Measurements from ENCODE around the gene GPR179. TPM values are rescaled to one million over a fixed set of nuclear protein-coding genes. Genes with fewer than 3 reads are reported as not detected.
"Not testable (repeated sequence)": the region's sequence is repeated elsewhere in the genome, so short reads cannot be mapped to it uniquely, and the experiment has no call there.

The GPR179 gene
- total RNA-seq, 1 experiment from 2014 or later, result not detected

GRCh38 chr17:38322156-38322779 lies 21.5 kb downstream of the GPR179 start:
- peak; percentile 30 for DNase-seq (ENCODE audit: low read depth)

DNA sequence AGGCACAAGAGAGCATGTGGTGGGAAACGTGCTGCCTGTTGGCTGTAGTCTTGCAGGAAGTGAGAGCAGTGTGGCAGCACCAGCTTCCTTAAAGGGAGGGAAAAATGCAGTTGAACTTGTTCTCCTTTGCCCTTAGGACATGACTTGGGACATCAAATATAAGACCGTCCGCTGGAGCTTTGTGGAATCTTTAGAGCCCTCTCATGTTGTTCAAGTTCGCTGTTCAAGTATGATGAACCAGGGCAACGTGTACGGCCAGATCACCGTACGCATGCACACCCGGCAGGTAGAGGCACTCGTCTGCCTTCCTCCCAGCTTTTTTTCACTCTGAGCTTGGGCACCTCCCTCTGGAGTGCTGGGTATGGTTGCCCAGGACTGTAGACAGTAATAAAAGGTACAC lies 23.3 kb downstream of the GPR179 start:
- DNase-seq (ENCODE audit: low read depth), result no peak

DNA sequence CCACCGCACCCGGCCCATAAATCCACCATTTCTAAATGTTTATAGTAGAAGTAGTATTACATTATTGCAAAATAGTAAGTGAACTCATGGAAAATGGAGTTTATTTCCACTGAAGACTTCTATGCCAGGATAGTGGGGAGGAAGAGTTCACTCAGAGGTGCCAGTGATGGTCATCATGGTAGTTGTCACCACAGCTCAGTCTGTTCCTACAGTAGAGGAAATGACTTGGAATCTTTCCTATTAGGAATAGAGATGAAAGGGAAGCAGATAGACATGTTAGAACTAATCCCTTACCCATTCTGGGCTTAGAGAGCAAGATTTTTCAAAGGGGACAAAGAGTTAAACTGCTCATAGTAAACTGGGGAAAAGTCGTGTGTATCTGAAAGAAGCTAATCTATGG lies 26.7 kb downstream of the GPR179 start:
- no peak for DNase-seq (ENCODE audit: low read depth)

- no peak for DNase-seq (ENCODE audit: low read depth)
Measured at GRCh38 chr17:38315497-38315896, 28.3 kb downstream of the GPR179 start.

DNA sequence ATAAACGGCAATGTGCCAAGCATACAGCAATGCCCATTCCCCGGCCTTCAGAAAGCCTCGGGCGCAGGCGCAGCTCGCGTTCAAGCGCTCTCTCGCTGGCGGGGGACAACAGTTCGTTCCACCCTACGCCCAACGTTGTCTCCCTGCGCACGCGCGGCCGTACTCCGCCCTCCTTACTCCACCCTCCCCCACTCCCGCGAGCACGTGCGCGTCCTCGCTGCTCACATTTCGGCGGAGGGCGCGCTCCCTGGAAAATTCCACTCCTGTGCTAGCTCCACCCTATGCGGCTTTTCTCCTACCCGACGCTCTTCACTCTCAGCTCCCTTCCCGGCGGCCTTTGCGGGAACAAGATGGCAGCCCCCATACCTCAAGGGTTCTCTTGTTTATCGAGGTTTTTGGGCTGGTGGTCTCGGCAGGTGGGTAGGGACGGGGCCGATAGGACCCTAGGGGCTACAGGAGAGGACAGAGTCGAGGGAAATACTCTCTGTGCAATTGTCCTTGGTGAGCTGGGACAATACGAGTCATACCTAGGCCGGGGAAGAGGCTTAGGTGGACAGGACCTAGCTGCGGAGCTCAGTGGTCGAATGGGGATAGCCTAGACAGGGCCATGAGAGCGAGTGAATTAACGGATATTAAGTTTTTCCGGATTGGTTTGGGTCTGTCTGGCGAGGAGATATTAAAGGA lies 46.8 kb downstream of the GPR179 start, which contains the start of gene MRPL45:
MRPL45 (plus strand) TSS at position 335 of the 684 bp plus-strand sequence; CDS start at position 351, 16 bp downstream.
- DNase-seq (ENCODE audit: low read depth), result peak; percentile 95

- not testable (repeated sequence) for DNase-seq (ENCODE audit: low read depth)
Measured at GRCh38 chr17:38295602-38296365, 48.0 kb downstream of the GPR179 start.

DNA sequence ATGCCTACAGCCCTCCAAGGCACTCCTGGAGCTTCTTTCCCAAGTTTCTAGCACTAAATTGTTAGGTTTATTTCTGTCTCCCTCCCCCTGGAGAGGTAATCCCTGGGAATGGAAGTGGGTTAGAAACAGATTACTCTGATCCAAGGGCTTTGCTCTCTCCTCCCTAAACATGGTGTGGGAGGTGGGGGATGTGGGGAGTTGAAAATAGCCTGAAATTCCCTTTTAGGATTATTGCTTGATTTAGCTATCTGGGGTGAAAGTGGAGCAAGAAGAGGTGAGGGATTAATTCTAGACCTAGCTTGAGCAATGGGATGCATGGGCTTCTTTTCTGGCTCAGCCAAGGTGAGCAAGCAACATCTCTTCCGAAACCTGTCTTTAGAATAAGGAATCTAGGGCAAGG lies 54.0 kb downstream of the GPR179 start:
- not testable (repeated sequence) for DNase-seq (ENCODE audit: low read depth)

- peak; percentile 31 for DNase-seq (ENCODE audit: low read depth)
Measured at GRCh38 chr17:38288217-38288827, 55.4 kb downstream of the GPR179 start.

GRCh38 chr17:38286501-38287091 lies 57.2 kb downstream of the GPR179 start:
- peak; percentile 85 for DNase-seq (ENCODE audit: low read depth)

- peak; percentile 7 for DNase-seq (ENCODE audit: low read depth)
Measured at GRCh38 chr17:38285994-38286393, 57.8 kb downstream of the GPR179 start.

Other genes starting within 250 kb of the GPR179 start
- gene TBC1D3E, start 216.0 kb downstream of the GPR179 start, total RNA-seq (2014; rRNA removed), result not detected in 2 replicates
- gene TBC1D3, start 151.4 kb downstream of the GPR179 start, total RNA-seq (2014; rRNA removed), result not detected in 2 replicates
- gene MRPL45, start 46.8 kb downstream of the GPR179 start, total RNA-seq (2014; rRNA removed), result 34.4 and 40.3 TPM in 2 replicates
- 9.4 and 10.1 TPM in 2 replicates for gene SOCS7, start 7.9 kb upstream of the GPR179 start, total RNA-seq (2014; rRNA removed)
- 20.8 and 31.7 TPM in 2 replicates for gene ARHGAP23, start 84.5 kb upstream of the GPR179 start, total RNA-seq (2014; rRNA removed)